Measurements from ENCODE around the gene SGCD.

GRCh38 chr5:156698323-156698722 lies 371.4 kb downstream of the SGCD start:
- TF ChIP-seq CTCF (conservative IDR thresholded peaks at IDR 0.05; ENCODE audit: low read length) (no peak), EZH2phosphoT487 (IDR thresholded peaks at IDR 0.05; ENCODE audit: borderline replicate concordance, low read depth, low read length) (no peak)

Measured in OCI-LY7 (cell line).